OCI-LY1 (cell line): ENCODE measurements around the gene APOC3.

ENCODE experiments used
- H2AFZ ChIP-seq: fragments of 200-600 bp; sonication (generic), shearing (Covaris generic); 2 replicates; pipeline ENCODE4 v1.6.0; 2014; ENCODE audit warnings: antibody characterized with exemption, mild to moderate bottlenecking, low read length
- H3F3A ChIP-seq: fragments of 200-600 bp; sonication (generic), shearing (Covaris generic); 2 replicates; pipeline ENCODE4 v1.6.0; 2014; ENCODE audit warnings: mild to moderate bottlenecking, antibody characterized with exemption, low read length, moderate library complexity; ENCODE audit not compliant: insufficient read depth
- H3K27ac ChIP-seq: fragments of 200-600 bp; sonication (generic); 2 replicates; pipeline ENCODE4 v1.5.1; 2014; ENCODE audit warnings: low read length, mixed run types, mild to moderate bottlenecking, low read depth; ENCODE audit not compliant: poor library complexity, severe bottlenecking
- H3K27me3 ChIP-seq: fragments of 200-600 bp; sonication (generic); 2 replicates; pipeline ENCODE4 v1.6.0; 2014; ENCODE audit warnings: antibody characterized with exemption, mild to moderate bottlenecking, low read length, moderate library complexity; ENCODE audit not compliant: insufficient read depth
- H3K36me3 ChIP-seq: fragments of 200-600 bp; sonication (generic); 2 replicates; pipeline ENCODE4 v1.6.1; 2014; ENCODE audit warnings: mild to moderate bottlenecking, antibody characterized with exemption, low read length, moderate library complexity, mixed read lengths; ENCODE audit not compliant: insufficient read depth
- H3K4me1 ChIP-seq: fragments of 200-600 bp; sonication (generic); 2 replicates; pipeline ENCODE4 v1.5.1; 2014; ENCODE audit warnings: mild to moderate bottlenecking, low read length, moderate library complexity; ENCODE audit not compliant: insufficient read depth, severe bottlenecking
- H3K4me2 ChIP-seq: fragments of 200-600 bp; sonication (generic), shearing (Covaris generic); 2 replicates; pipeline ENCODE4 v1.6.1; 2014; ENCODE audit warnings: low read length
- H3K4me3 ChIP-seq: fragments of 200-600 bp; sonication (generic); 2 replicates; pipeline ENCODE4 v1.5.1; 2014; ENCODE audit warnings: low read length, low read depth, mild to moderate bottlenecking, mixed read lengths; ENCODE audit not compliant: poor library complexity, severe bottlenecking
- H3K79me2 ChIP-seq: fragments of 200-600 bp; shearing (Covaris generic); 2 replicates; pipeline ENCODE4 v1.6.1; 2016; ENCODE audit warnings: mixed run types, low read length, mixed read lengths; ENCODE audit not compliant: insufficient read depth
- H3K9ac ChIP-seq: fragments of 200-600 bp; sonication (generic), shearing (Covaris generic); 2 replicates; pipeline ENCODE4 v1.6.1; 2014; ENCODE audit warnings: mild to moderate bottlenecking, low read length, mixed read lengths
- H3K9me2 ChIP-seq: fragments of 200-600 bp; sonication (generic), shearing (Covaris generic); 2 replicates; pipeline ENCODE4 v1.6.1; 2014; ENCODE audit warnings: low read depth, mild to moderate bottlenecking, low read length, mixed read lengths
- H3K9me3 ChIP-seq: fragments of 200-600 bp; shearing (Covaris generic); 2 replicates; pipeline ENCODE4 v1.6.1; 2014; ENCODE audit warnings: low read length, mixed read lengths
- H4K20me1 ChIP-seq: fragments of 200-600 bp; sonication (generic), shearing (Covaris generic); 2 replicates; pipeline ENCODE4 v1.6.0; 2016; ENCODE audit warnings: mild to moderate bottlenecking, low read length; ENCODE audit not compliant: insufficient read depth
- CTCF ChIP-seq: fragments of 200-600 bp; sonication (generic), shearing (Covaris generic); IDR thresholded peaks from 2 replicates; pipeline ENCODE4 v1.5.1; 2017; ENCODE audit warnings: mild to moderate bottlenecking, antibody characterized with exemption, low read length, moderate library complexity, mixed read lengths
- EZH2 ChIP-seq: fragments of 200-600 bp; sonication (generic), shearing (Covaris generic); IDR thresholded peaks from 2 replicates; pipeline ENCODE4 v1.8.0; 2017; ENCODE audit warnings: borderline replicate concordance, mixed run types, mild to moderate bottlenecking, antibody characterized with exemption, low read length, moderate library complexity, mixed read lengths

Gene APOC3

GRCh38 chr11:116871248-116871647 lies 41.5 kb downstream of the APOC3 start:
- peaks cover 97% of the 10 kb centered on the region for H3K36me3 ChIP-seq
- no peak for TF ChIP-seq EZH2
- no peak for TF ChIP-seq CTCF
- no peaks in the 10 kb centered on the region for H3K27me3 ChIP-seq
- H3F3A ChIP-seq: no peaks in the 10 kb centered on the region
- H3K9me2 ChIP-seq: no peaks in the 10 kb centered on the region
- no peaks in the 10 kb centered on the region for H3K79me2 ChIP-seq
- no peaks in the 10 kb centered on the region for H3K9me3 ChIP-seq
- H3K4me1 ChIP-seq: no peaks in the 10 kb centered on the region
- H3K4me2 ChIP-seq: no peak overlapping the region
- no peak overlapping the region for H2AFZ ChIP-seq
- no peak overlapping the region for H3K27ac ChIP-seq
- H3K9ac ChIP-seq: no peak overlapping the region
- H4K20me1 ChIP-seq: no peaks in the 10 kb centered on the region
- no peak overlapping the region for H3K4me3 ChIP-seq

GRCh38 chr11:116873381-116873780 lies 43.7 kb downstream of the APOC3 start:
- Histone ChIP-seq H3K27ac (no peak overlapping the region), H3K9me3 (no peaks in the 10 kb centered on the region), H3K9me2 (no peaks in the 10 kb centered on the region), H2AFZ (no peak overlapping the region), H3F3A (no peaks in the 10 kb centered on the region), H3K36me3 (peaks cover 84% of the 10 kb centered on the region), H3K4me2 (no peak overlapping the region), H3K79me2 (no peaks in the 10 kb centered on the region), H3K4me1 (no peaks in the 10 kb centered on the region), H4K20me1 (no peaks in the 10 kb centered on the region), H3K27me3 (no peaks in the 10 kb centered on the region), H3K4me3 (no peak overlapping the region), H3K9ac (no peak overlapping the region)
- TF ChIP-seq EZH2 (no peak), CTCF (no peak)

GRCh38 chr11:116874251-116874650 lies 44.5 kb downstream of the APOC3 start:
- no peak for TF ChIP-seq EZH2
- no peak for TF ChIP-seq CTCF

More at GRCh38 chr11:116874251-116874650, 44.5 kb downstream of the APOC3 start:
- no peaks in the 10 kb centered on the region for H3F3A ChIP-seq
- H2AFZ ChIP-seq: no peak overlapping the region
- no peaks in the 10 kb centered on the region for H4K20me1 ChIP-seq
- no peaks in the 10 kb centered on the region for H3K9me2 ChIP-seq
- H3K9me3 ChIP-seq: no peaks in the 10 kb centered on the region
- no peaks in the 10 kb centered on the region for H3K27me3 ChIP-seq
- no peaks in the 10 kb centered on the region for H3K79me2 ChIP-seq
- no peak overlapping the region for H3K4me2 ChIP-seq
- peaks cover 76% of the 10 kb centered on the region for H3K36me3 ChIP-seq
- no peak overlapping the region for H3K9ac ChIP-seq
- no peak overlapping the region for H3K4me3 ChIP-seq
- no peak overlapping the region for H3K27ac ChIP-seq
- no peaks in the 10 kb centered on the region for H3K4me1 ChIP-seq
